Measurements from ENCODE around the gene FRAT2. TPM values are rescaled to one million over a fixed set of nuclear protein-coding genes. Genes with fewer than 3 reads are reported as not detected.
A peak's percentile ranks its signal among the peaks of the same experiment; 100 is the strongest.

FRAT2 gene
- total RNA-seq, 4 donors from 2014 or later, result 9.3 to 28.7 (median 20.5) TPM

DNA sequence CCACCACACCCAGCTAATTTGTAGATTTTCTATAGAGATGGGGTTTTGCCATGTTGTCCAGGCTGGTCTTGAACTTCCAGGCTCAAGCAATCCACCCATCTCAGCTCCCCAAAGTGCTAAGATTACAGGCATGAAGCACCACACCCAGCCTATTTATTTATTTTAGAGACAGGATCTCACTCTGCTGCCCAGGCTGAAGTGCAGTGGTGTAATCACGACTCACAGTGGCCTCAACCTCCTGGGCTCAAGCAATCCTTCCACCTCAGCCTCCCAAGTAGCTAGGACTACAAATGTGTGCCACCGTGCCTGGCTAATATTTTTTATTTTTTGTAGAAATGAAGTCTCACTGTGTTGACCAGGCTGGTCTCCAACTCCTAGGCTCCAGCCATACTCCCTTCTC lies 6.9 kb upstream of the FRAT2 start:
- ATAC-seq (no peak), DNase-seq (no peak)
- Histone ChIP-seq H3K9me3 (no peaks in the 10 kb centered on the region), H3K27ac (no peak overlapping the region), H3K36me3 (no peaks in the 10 kb centered on the region), H3K4me1 (peaks cover 4 to 11% of the 10 kb centered on the region in 2 donors), H3K27me3 (no peaks in the 10 kb centered on the region), H3K4me3 (no peak overlapping the region)
- TF ChIP-seq POLR2A (IDR thresholded peaks at IDR 0.05), result no peak
- TF ChIP-seq, protein P1, sequence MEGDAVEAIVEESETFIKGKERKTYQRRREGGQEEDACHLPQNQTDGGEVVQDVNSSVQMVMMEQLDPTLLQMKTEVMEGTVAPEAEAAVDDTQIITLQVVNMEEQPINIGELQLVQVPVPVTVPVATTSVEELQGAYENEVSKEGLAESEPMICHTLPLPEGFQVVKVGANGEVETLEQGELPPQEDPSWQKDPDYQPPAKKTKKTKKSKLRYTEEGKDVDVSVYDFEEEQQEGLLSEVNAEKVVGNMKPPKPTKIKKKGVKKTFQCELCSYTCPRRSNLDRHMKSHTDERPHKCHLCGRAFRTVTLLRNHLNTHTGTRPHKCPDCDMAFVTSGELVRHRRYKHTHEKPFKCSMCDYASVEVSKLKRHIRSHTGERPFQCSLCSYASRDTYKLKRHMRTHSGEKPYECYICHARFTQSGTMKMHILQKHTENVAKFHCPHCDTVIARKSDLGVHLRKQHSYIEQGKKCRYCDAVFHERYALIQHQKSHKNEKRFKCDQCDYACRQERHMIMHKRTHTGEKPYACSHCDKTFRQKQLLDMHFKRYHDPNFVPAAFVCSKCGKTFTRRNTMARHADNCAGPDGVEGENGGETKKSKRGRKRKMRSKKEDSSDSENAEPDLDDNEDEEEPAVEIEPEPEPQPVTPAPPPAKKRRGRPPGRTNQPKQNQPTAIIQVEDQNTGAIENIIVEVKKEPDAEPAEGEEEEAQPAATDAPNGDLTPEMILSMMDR (IDR thresholded peaks at IDR 0.05 in 4 of 5, conservative IDR thresholded peaks at IDR 0.05 in 1 of 5), result no peak
- in situ Hi-C loops (cut with MboI; ENCODE audit: low sequenced_read_pairs in 4 of 4) (no loop called here), intact Hi-C loops (cut with DNase I; ENCODE audit: low total_unique reads) (no loop called here)

DNA sequence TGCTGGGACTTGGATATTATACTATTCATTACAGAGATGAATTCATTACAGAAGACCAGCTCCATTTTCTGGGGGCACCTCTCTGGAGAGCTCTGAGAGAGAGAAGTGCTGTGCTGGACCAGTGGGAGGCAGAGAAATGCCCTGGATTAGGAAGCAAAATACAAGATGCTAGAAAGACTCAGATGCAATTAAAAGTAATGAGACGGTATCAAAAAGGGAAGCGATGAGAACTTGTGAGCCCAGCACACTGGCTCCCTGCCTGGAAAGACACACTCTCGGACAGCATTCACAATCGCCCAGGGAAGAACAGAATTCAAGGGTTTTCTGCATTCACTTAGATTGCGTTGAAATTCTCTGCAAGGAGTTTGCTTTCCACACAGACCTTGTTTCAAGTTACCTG lies 3.5 kb upstream of the FRAT2 start:
- ATAC-seq (no peak), DNase-seq (no peak)
- H3K4me3 ChIP-seq, result no peak overlapping the region
- H3K27ac ChIP-seq, result peak overlapping the region; percentile 47 to 96 (median 75)
- H3K27me3 ChIP-seq, result no peaks in the 10 kb centered on the region
- peaks cover 18 to 21% of the 10 kb centered on the region in 2 donors for H3K4me1 ChIP-seq
- in situ Hi-C loops (cut with MboI; ENCODE audit: low sequenced_read_pairs in 4 of 4) (loop anchor here in 1 of 4 donors (10.0 kb wide), 1 partner anchor 53 kb away; no protein-coding TSS in a partner anchor), intact Hi-C loops (cut with DNase I; ENCODE audit: low total_unique reads) (loop anchor here (10.0 kb wide), 1 partner anchor 503 kb away; the partner anchor contains the start of gene LCOR)
- TF ChIP-seq POLR2A (IDR thresholded peaks at IDR 0.05), result no peak
- TF ChIP-seq, protein P1 (IDR thresholded peaks at IDR 0.05 in 4 of 5, conservative IDR thresholded peaks at IDR 0.05 in 1 of 5), result no peak
- no peaks in the 10 kb centered on the region for H3K36me3 ChIP-seq
- H3K9me3 ChIP-seq, result no peaks in the 10 kb centered on the region

DNA sequence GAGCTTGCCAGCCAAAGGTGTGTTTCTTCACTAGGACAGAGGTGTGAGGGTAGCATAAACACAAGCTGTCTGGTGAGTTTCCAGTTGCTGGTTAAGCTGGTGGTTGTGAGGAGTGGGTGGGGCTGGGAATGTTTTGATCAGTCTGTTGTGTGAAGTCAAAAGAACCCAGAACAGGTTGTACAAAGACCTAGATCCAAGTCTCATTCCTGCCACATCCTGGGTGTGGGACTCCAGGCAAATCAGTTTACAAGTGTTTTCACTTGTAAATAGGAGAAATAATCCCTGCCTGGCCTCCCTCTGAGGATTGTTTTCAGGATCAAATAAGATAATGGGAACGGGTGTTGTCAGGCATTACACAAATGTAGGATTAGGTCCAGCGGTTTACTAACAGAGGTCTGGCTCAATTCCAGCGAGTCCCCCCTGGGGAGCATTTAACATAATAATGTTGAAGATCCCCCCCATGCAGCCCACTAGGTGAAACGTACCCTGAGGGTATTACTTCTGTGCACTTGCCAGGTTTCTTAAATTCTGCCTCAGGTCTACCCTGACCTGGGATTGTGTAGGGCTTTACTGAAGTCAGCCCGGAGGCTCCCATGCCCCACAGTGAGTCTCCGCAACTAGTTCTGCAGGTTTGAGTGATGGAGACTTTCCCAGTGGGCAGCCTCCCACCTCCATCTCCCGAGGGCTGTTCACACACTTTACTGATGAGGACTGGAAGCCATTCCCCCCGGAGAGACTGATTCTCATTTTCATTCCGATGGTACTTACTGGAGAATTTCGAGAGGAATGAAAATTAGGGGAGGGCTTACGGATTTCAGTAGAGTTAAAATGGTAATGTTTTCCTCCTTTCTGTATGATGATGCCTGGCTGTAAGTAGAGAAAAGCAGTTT lies 2.7 kb upstream of the FRAT2 start:
- peak overlapping the region in 2 of 4 donors; percentile 6 to 11 for H3K4me3 ChIP-seq
- peaks cover 24 to 29% of the 10 kb centered on the region in 2 donors for H3K4me1 ChIP-seq
- in situ Hi-C loops (cut with MboI; ENCODE audit: low sequenced_read_pairs in 4 of 4), result loop anchor here in 1 of 4 donors (10.0 kb wide), 1 partner anchor 52 kb away; no protein-coding TSS in a partner anchor

DNA sequence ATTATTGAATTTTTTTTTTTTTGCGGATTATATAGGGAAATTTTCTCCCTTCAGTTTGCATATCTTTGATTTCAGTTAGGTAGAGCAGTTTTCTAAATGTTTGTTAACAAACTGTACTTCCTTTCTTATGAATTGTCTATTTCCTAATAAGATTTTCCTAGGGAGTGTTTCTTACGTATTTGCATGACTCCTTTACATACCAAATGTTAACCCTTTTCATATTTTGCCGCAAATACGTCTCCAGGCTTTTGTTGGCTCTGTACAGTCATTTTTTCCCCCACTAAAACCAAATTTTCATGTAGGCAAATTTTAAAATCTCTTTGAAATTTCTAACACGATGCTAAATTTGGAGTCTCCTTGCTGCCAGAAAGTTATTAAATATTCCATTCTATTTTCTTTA lies 1.9 kb upstream of the FRAT2 start:
- in situ Hi-C loops (cut with MboI; ENCODE audit: low sequenced_read_pairs in 4 of 4) (loop anchor here in 1 of 4 donors (10.0 kb wide), 1 partner anchor 52 kb away; no protein-coding TSS in a partner anchor), intact Hi-C loops (cut with DNase I; ENCODE audit: low total_unique reads) (loop anchor here (10.0 kb wide), 1 partner anchor 502 kb away; the partner anchor contains the start of gene LCOR)
- Histone ChIP-seq H3K36me3 (no peaks in the 10 kb centered on the region), H3K9me3 (no peaks in the 10 kb centered on the region), H3K27me3 (no peaks in the 10 kb centered on the region), H3K27ac (peak overlapping the region; percentile 47 to 96 (median 75)), H3K4me3 (no peak overlapping the region), H3K4me1 (peaks cover 31 to 37% of the 10 kb centered on the region in 2 donors)
- TF ChIP-seq, protein P1 (IDR thresholded peaks at IDR 0.05 in 4 of 5, conservative IDR thresholded peaks at IDR 0.05 in 1 of 5), result no peak
- no peak for TF ChIP-seq POLR2A (IDR thresholded peaks at IDR 0.05)
- DNase-seq (no peak), ATAC-seq (no peak)

More for the DNA sequence above, 2.7 kb upstream of the FRAT2 start:
- ATAC-seq (no peak), DNase-seq (peak in 1 of 2 donors; percentile 17)
- no peak for TF ChIP-seq POLR2A (IDR thresholded peaks at IDR 0.05)
- TF ChIP-seq, protein P1 (IDR thresholded peaks at IDR 0.05 in 4 of 5, conservative IDR thresholded peaks at IDR 0.05 in 1 of 5), result no peak
- Histone ChIP-seq H3K9me3 (no peaks in the 10 kb centered on the region), H3K36me3 (no peaks in the 10 kb centered on the region), H3K27me3 (no peaks in the 10 kb centered on the region), H3K27ac (peak overlapping the region; percentile 47 to 96 (median 75))
- intact Hi-C loops (cut with DNase I; ENCODE audit: low total_unique reads), result loop anchor here (10.0 kb wide), 1 partner anchor 502 kb away; the partner anchor contains the start of gene LCOR
